Choroid plexus epithelial cell (primary cell): ENCODE data around the gene RPTOR.

ENCODE experiments used
- DNase-seq: peaks from one replicate; pipeline ENCODE4 v3.0.0-alpha.2; 2010; ENCODE audit warnings: low read depth
- H3K4me3 ChIP-seq: 2 replicates; pipeline ENCODE4 v1.5.1; 2011; ENCODE audit warnings: low read depth, mild to moderate bottlenecking, control low read depth, low read length, moderate library complexity
- CTCF ChIP-seq: conservative IDR thresholded peaks from 2 replicates; pipeline ENCODE4 v1.5.1; 2011; ENCODE audit warnings: low read depth, mild to moderate bottlenecking, control low read depth, inconsistent platforms, low read length, moderate library complexity

The RPTOR gene

DNA sequence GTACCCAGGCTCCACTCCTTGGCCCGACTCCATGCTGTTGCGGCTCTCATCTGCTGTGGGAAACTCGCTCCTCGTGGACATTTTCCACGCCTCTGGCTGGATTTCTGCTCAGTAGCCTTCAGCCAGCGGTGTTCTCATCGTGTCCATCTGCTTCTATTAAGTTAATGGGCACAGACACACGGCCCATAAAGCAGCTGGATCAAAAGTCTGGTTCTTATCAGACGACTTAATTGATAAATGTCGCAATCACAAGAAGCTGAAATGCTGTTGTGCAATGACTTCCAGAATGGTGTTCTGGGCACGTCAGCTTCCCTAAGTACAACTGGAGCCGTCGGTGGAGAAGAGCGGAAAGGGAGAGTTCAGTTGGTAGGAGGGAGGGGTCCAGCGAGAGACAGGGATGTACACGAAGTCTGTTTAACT lies 235.3 kb downstream of the RPTOR start:
- peak; percentile 71 for DNase-seq
- no peak for TF ChIP-seq CTCF
- no peak overlapping the region for H3K4me3 ChIP-seq

DNA sequence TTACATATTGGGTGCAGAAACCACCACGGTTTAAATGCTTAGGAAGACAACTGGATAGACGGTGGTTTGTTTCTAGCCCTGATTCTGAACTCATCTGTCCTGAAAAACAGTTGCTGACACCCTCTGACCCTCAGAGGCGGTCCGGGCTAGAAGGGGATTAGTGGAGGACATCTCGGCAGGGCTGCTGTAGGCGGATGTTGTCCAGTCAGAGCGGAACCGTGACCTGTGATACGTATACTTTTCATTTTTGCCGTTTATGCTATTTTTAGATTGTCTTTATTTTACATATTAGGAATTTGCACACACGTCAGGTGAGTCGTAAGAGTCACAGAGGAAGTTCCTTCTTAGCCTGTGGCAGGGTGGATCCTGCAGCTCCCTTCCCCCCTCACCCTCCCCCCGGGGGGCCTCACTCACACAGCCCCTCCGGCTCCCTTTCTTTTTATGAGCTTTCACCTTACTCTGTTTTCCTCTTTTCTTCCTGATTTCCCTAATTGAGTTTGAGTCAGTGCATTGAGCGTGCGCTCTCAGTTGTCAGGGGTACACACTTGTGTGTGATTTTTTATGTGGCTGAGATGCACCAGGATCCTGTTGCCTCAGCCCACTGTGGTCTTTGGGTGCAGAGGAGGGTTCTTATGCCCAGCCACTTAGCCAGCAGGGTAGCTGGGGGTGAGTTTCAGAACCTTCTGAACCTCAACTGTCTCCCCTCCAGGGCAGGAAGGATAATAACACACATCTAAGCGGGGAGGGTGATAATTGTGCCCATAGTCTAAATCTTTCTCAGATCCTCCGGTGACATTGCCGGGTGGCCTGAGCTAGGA lies 236.0 kb downstream of the RPTOR start:
- peak; percentile 63 for DNase-seq
- no peak overlapping the region for H3K4me3 ChIP-seq
- TF ChIP-seq CTCF = no peak

DNA sequence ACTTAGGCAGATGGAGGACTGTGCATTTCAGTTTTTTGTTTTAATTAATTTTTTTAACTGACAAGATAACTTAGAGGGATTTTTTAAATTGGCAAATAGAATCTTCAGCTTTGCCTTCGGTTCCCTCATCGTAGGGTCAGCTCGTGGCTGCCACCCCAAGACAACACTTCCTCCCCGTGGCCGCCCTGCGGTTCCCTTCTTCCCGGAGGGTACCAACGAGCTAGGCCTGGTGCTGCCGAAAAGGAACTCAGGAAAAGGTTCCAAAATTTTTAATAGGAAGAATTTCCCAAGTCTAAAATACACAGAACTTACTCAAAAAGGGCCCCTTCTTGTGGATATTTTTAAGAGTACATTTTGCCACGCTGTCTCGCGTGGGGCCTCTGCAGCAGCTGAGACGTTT lies 236.6 kb downstream of the RPTOR start:
- no peak overlapping the region for H3K4me3 ChIP-seq
- no peak for DNase-seq
- no peak for TF ChIP-seq CTCF

DNA sequence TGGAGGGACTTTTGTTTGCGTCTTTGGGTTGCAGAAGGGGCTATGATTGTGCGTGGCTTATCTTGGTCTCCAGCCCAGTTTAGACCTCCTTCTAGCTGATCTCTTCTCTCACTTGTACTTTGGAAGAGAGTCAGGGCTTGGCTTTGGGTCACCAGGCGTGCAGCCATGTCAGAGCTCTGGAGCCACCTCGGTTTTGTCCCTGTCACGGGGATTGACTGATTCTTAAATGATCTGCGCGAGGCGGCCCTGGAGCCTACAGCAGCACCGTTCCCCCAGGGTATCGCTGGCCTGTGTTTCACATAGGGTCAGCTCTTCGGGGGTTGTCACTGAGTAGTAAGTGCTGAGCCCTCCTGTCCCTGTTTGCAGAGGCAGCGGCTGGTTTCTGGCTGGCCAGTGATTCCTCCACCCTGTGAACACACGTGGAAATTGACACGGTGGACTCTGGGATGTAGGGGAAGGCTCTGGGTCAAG lies 237.2 kb downstream of the RPTOR start:
- no peak for TF ChIP-seq CTCF
- no peak for DNase-seq
- H3K4me3 ChIP-seq = no peak overlapping the region

DNA sequence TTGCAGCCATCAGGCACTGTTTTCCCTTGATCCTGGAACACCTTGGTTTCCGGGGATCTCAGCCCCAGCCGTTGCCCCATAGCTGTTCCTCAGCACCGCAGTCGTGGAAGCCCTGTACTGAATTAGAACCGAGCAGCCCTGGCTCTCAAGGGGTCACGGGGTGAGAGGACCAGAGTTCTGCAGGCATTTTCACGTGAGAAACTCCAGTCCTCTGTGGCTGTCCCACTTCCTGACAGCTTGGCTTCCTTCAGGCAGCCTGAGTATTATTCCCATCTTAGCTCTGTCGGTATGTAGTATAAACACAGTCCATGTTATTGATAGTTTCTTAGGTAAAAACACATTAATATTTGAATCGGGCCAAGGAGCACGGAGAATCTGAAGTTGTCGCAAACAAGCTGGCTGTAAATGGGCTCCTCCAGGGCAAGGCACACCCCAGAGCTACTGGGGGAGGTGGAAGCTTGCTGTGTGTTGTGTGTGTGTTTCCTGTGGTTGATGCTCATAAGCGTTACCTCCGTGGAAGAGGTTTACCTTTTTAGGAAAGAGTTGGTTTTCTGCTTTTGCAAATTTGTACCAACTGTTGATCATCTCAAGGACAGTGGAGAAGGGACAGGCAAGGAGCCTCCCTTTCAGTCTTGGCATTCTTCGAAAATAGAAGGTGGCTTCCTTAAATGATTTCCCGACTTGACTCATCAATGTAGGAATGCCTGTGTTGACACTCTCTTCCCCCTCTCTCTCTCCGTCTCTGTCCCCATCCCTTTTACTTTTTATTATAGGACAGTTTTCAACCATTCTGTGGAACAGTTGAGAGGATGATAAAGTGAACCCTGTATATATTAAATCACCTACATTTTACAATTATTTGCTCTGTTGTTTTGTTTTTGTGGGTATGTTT lies 238.1 kb downstream of the RPTOR start:
- H3K4me3 ChIP-seq = no peak overlapping the region
- peak; percentile 59 for DNase-seq
- TF ChIP-seq CTCF = no peak

DNA sequence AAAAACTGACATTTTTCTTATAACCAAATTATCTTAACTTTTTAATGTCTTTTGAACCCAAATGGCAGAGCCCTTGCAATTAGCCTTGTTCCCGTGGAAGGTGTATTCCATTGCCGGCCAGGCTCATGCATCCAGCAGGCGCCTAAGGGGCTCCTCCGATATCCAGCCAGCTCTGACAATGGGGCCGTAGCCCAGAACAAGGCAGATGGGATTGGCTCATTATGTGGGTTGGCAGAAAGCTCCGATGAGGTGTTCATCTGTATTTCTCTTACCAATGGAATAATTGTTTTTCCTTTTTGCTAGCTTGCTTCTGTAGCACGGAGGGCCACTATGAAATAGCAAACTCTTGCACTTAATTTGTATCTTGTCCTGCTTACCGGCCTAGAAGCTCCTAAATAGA lies 238.8 kb downstream of the RPTOR start:
- no peak overlapping the region for H3K4me3 ChIP-seq
- DNase-seq = no peak
- no peak for TF ChIP-seq CTCF
